Hematopoietic multipotent progenitor cell treated with erythropoietin and hydrocortisone succinate and interleukin-3 and kit ligand, for 17 days (in vitro differentiated cells): ENCODE data around the gene CST7.

Experiments used
- DNase-seq: peaks from one replicate; pipeline ENCODE4 v3.0.0-alpha.2; 2015; ENCODE audit warnings: low spot score

The CST7 gene

GRCh38 chr20:24950836-24951525, 1.9 kb downstream of the CST7 start:
- no peak for DNase-seq

- DNase-seq: no peak
Measured at GRCh38 chr20:24951536-24952083, 2.5 kb downstream of the CST7 start.

GRCh38 chr20:24952376-24953208, 3.5 kb downstream of the CST7 start:
- no peak for DNase-seq

GRCh38 chr20:24953209-24953575, 4.1 kb downstream of the CST7 start:
- DNase-seq: no peak

GRCh38 chr20:24953621-24954133, 4.6 kb downstream of the CST7 start:
- no peak for DNase-seq

- no peak for DNase-seq
Measured at GRCh38 chr20:24954151-24954550, 5.1 kb downstream of the CST7 start.

GRCh38 chr20:24954566-24954965, 5.5 kb downstream of the CST7 start:
- no peak for DNase-seq

- DNase-seq: no peak
Measured at GRCh38 chr20:24955045-24955444, 6.0 kb downstream of the CST7 start.

GRCh38 chr20:24956001-24956841, 7.2 kb downstream of the CST7 start:
- no peak for DNase-seq

- DNase-seq: no peak
Measured at GRCh38 chr20:24957326-24958016, 8.4 kb downstream of the CST7 start.

- DNase-seq: no peak
Measured at GRCh38 chr20:24958506-24959385, 9.7 kb downstream of the CST7 start.

- no peak for DNase-seq
Measured at GRCh38 chr20:24959591-24960301, 10.7 kb downstream of the CST7 start.

GRCh38 chr20:24960302-24960801, 11.3 kb downstream of the CST7 start:
- DNase-seq: no peak

GRCh38 chr20:24960861-24961260, 11.8 kb downstream of the CST7 start:
- DNase-seq: no peak

GRCh38 chr20:24961384-24962181, 12.5 kb downstream of the CST7 start:
- no peak for DNase-seq

- no peak for DNase-seq
Measured at GRCh38 chr20:24962182-24962492, 13.1 kb downstream of the CST7 start.

GRCh38 chr20:24962510-24962909, 13.4 kb downstream of the CST7 start:
- DNase-seq: no peak

- no peak for DNase-seq
Measured at GRCh38 chr20:24963672-24964505, 14.8 kb downstream of the CST7 start.
